ENCODE measurements around the gene POLR2M. TPM values are rescaled to one million over a fixed set of nuclear protein-coding genes. Genes with fewer than 3 reads are reported as not detected.

POLR2M gene
- polyA plus RNA-seq, 1 experiment: 72.6 TPM

DNA sequence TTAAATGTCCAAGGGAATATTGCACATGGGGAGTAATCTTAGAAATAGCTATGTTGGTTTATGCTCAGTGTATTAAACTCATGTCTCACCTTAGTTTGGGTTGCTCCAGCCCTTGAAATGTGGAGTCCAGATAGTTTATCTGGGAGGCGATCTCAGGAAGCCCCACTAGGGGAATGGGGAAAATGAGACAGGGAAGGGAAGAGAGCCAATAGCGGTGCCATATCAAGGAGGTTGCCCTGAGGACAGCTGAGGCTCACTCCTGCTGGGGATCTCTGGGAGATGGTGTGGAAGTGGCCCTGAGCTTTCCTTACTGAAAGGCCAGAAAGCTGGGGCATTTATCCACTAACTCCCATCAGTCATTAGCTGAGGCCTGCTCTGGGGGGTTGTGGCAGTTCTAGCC, 43.3 kb upstream of the POLR2M start:
- Histone ChIP-seq H3K9me3 (ENCODE audit: control insufficient read depth, insufficient read depth, low read length) (no peaks in the 10 kb centered on the region), H3K27ac (ENCODE audit: low read depth, low read length) (no peak overlapping the region), H3K27me3 (ENCODE audit: control insufficient read depth, insufficient read depth, low read length) (peaks cover 16% of the 10 kb centered on the region), H3K4me3 (ENCODE audit: low read depth, low read length) (no peak overlapping the region)
- ChIA-PET POLR2A (no interaction called here), CTCF (interaction anchor here (0.6 to 3.5 kb wide), 2 partner anchors 21 to 197 kb away, joined by 3 to 35 read pairs; no protein-coding TSS in a partner anchor)
- no peak for DNase-seq (ENCODE audit: low read depth, low spot score)
- no peak for TF ChIP-seq CTCF (IDR thresholded peaks at IDR 0.05; ENCODE audit: low read depth, low read length)

- no peak for TF ChIP-seq CTCF (IDR thresholded peaks at IDR 0.05; ENCODE audit: low read depth, low read length)
- CTCF ChIA-PET: interaction anchor here (0.5 to 3.5 kb wide), 6 partner anchors 10 to 202 kb away, joined by 3 to 35 read pairs (median 4); no protein-coding TSS in a partner anchor
- POLR2A ChIA-PET: no interaction called here
Observed at GRCh38 chr15:57665194-57665593, 41.3 kb upstream of the POLR2M start.

DNA sequence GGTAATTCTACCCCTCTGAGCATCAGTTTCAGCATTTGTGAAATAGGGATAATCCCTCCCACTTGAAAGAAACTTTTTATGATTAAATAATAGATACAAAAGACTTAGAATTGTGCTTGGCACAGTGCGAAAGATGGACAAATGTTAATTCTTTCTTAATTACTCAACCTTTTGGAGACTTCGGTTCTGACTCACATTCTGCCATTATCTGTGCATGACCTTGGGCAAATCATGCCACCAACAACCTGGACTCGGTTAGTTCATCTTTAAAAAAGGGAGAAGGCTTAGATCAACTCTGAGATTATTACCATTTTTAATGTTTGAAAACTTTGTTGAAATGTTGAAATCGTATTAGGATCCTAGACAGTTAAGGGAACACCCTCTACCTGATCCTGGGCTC, 40.6 kb upstream of the POLR2M start:
- Histone ChIP-seq H3K27me3 (ENCODE audit: control insufficient read depth, insufficient read depth, low read length) (peaks cover 7% of the 10 kb centered on the region), H3K4me3 (ENCODE audit: low read depth, low read length) (no peak overlapping the region), H3K27ac (ENCODE audit: low read depth, low read length) (no peak overlapping the region), H3K9me3 (ENCODE audit: control insufficient read depth, insufficient read depth, low read length) (no peaks in the 10 kb centered on the region)
- DNase-seq (ENCODE audit: low read depth, low spot score): no peak
- ChIA-PET CTCF (interaction anchor here (0.9 to 3.5 kb wide), 4 partner anchors 11 to 194 kb away, joined by 3 to 35 read pairs (median 6); no protein-coding TSS in a partner anchor), POLR2A (no interaction called here)
- TF ChIP-seq CTCF (IDR thresholded peaks at IDR 0.05; ENCODE audit: low read depth, low read length): no peak

More at GRCh38 chr15:57665194-57665593, 41.3 kb upstream of the POLR2M start:
- Histone ChIP-seq H3K4me3 (ENCODE audit: low read depth, low read length) (no peak overlapping the region), H3K9me3 (ENCODE audit: control insufficient read depth, insufficient read depth, low read length) (no peaks in the 10 kb centered on the region), H3K27me3 (ENCODE audit: control insufficient read depth, insufficient read depth, low read length) (peaks cover 13% of the 10 kb centered on the region), H3K27ac (ENCODE audit: low read depth, low read length) (no peak overlapping the region)
- no peak for DNase-seq (ENCODE audit: low read depth, low spot score)

DNA sequence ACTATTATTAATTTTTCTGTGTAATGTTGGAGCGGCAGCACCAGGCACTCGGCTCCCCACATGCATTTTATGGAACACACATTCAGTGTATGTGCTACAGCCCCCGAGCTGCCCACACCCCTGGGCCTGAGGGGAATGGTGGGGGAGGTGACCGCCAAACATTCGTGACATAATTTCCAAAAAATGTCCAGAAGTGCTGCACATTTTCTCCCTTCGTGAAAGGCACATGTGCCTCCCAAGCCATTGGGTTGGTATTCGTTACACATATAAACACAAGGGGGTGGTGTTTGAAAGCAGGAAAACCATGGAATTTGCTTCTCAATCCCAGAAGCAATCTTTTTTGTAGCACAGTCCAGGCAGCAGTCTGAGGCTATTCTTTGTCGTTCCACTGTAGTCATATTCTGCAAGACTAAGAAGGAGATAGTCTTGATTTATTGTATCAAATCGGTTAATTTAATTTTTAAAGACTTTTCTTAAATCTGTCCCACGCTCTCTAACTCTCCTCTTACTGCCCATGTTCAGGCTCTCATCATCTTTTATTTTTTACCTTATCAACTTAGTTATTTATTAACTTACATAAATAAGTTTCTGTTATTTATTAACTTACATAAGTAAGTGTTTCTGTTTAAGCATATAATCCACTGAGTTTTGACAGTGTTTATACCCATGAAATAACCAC, 39.2 kb upstream of the POLR2M start:
- CTCF ChIA-PET: interaction anchor here (0.9 to 5.3 kb wide), 8 partner anchors 9 to 404 kb away, joined by 3 to 99 read pairs (median 5); no protein-coding TSS in a partner anchor
- DNase-seq (ENCODE audit: low read depth, low spot score): peak; percentile 26
- peak; percentile 59 for TF ChIP-seq CTCF (IDR thresholded peaks at IDR 0.05; ENCODE audit: low read depth, low read length)
- Histone ChIP-seq H3K27ac (ENCODE audit: low read depth, low read length) (no peak overlapping the region), H3K4me3 (ENCODE audit: low read depth, low read length) (no peak overlapping the region), H3K27me3 (ENCODE audit: control insufficient read depth, insufficient read depth, low read length) (peaks cover 7% of the 10 kb centered on the region), H3K9me3 (ENCODE audit: control insufficient read depth, insufficient read depth, low read length) (no peaks in the 10 kb centered on the region)
- POLR2A ChIA-PET: interaction anchor here (1.0 kb wide), 1 partner anchor 39 kb away, joined by 3 read pairs; the partner anchor contains the start of gene POLR2M

- no peak for TF ChIP-seq CTCF (IDR thresholded peaks at IDR 0.05; ENCODE audit: low read depth, low read length)
- DNase-seq (ENCODE audit: low read depth, low spot score): no peak
- Histone ChIP-seq H3K27ac (ENCODE audit: low read depth, low read length) (no peak overlapping the region), H3K9me3 (ENCODE audit: control insufficient read depth, insufficient read depth, low read length) (no peaks in the 10 kb centered on the region), H3K4me3 (ENCODE audit: low read depth, low read length) (no peak overlapping the region), H3K27me3 (ENCODE audit: control insufficient read depth, insufficient read depth, low read length) (peaks cover 3% of the 10 kb centered on the region)
- POLR2A ChIA-PET: interaction anchor here (1.0 kb wide), 1 partner anchor 39 kb away, joined by 3 read pairs; the partner anchor contains the start of gene POLR2M
- CTCF ChIA-PET: interaction anchor here (0.7 to 5.3 kb wide), 7 partner anchors 9 to 323 kb away, joined by 3 to 99 read pairs (median 3); no protein-coding TSS in a partner anchor
Observed at GRCh38 chr15:57668016-57668415, 38.5 kb upstream of the POLR2M start.

Data from AG04450 (cell line).